Vagina (tissue), 2 donors: ENCODE data around the gene TAS2R14.

ENCODE experiments used
- POLR2AphosphoS5 ChIP-seq, 2 donors: sonication (generic); formaldehyde crosslinking; IDR thresholded peaks; one replicate each; pipeline ENCODE4 v1.9.0; 2017; ENCODE audit warnings: antibody characterized with exemption in 2 of 2, mild to moderate bottlenecking in 2 of 2, low read depth in 1 of 2; ENCODE audit not compliant: insufficient read depth in 1 of 2
- TF ChIP-seq, protein P1 (sequence below), 3 experiments: fragments of 450-650 bp in 2 of 3; fragments of 200-600 bp in 1 of 3; sonication (generic) in 1 of 3; IDR thresholded peaks; one replicate each; pipeline ENCODE4 v1.5.1; 2017 to 2019; ENCODE audit warnings: antibody characterized with exemption in 3 of 3, mild to moderate bottlenecking in 2 of 3, moderate library complexity in 2 of 3

DNA sequence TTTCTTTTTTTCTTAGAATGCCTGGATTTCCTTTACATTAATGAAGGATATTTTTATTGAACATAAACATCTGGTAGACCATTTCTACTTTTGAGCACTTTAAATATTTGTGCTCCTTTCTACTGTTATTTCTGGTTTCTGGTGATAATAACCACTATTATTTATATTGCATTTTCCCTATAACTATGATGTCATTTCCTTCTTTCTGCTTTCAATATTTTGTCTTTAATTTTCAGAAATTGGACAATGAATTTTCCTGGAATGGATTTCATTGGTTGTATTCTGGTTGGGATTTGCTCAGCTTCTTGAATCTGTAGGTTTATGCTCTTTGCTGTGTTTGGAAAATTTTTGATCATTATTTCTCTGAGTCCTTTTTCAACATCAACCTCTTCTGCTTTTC, 49.8 kb downstream of the TAS2R14 start:
- TF ChIP-seq, protein P1, sequence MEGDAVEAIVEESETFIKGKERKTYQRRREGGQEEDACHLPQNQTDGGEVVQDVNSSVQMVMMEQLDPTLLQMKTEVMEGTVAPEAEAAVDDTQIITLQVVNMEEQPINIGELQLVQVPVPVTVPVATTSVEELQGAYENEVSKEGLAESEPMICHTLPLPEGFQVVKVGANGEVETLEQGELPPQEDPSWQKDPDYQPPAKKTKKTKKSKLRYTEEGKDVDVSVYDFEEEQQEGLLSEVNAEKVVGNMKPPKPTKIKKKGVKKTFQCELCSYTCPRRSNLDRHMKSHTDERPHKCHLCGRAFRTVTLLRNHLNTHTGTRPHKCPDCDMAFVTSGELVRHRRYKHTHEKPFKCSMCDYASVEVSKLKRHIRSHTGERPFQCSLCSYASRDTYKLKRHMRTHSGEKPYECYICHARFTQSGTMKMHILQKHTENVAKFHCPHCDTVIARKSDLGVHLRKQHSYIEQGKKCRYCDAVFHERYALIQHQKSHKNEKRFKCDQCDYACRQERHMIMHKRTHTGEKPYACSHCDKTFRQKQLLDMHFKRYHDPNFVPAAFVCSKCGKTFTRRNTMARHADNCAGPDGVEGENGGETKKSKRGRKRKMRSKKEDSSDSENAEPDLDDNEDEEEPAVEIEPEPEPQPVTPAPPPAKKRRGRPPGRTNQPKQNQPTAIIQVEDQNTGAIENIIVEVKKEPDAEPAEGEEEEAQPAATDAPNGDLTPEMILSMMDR (IDR thresholded peaks at IDR 0.05): no peak
- no peak for TF ChIP-seq POLR2AphosphoS5 (IDR thresholded peaks at IDR 0.05; ENCODE audit: insufficient read depth in 1 of 2, low read depth in 1 of 2)
